ENCODE measurements around the gene RASSF5. TPM values are rescaled to one million over a fixed set of nuclear protein-coding genes. Genes with fewer than 3 reads are reported as not detected.
A peak's percentile ranks its signal among the peaks of the same experiment; 100 is the strongest.

The RASSF5 gene
- total and polyA plus RNA-seq, 2 of the 13 experiments (the other 11 are each of a cell fraction or from before 2014, with no cell fraction given), result 0.18 to 0.40 TPM

GRCh38 chr1:206612129-206612876 is 105.0 kb downstream of the RASSF5 start, which contains the start of gene EIF2D (continued):
- TF ChIP-seq MIXL1 (CRISPR knock-in tag; IDR thresholded peaks at IDR 0.05) (peak; percentile 89), ZNF839 (CRISPR knock-in tag; IDR thresholded peaks at IDR 0.05; ENCODE audit: borderline replicate concordance) (peak; percentile 77; the same call in 1 of the 2 replicates), NR3C1 (CRISPR knock-in tag; IDR thresholded peaks at IDR 0.05) (no peak), THAP7 (CRISPR knock-in tag; IDR thresholded peaks at IDR 0.05) (peak; percentile 93), KAT2B (IDR thresholded peaks at IDR 0.05; ENCODE audit: borderline replicate concordance, low read depth, low read length) (no peak), LCORL (IDR thresholded peaks at IDR 0.05) (peak; percentile 90), LCORL (CRISPR knock-in tag; IDR thresholded peaks at IDR 0.05) (peak; percentile 87), ZFP91 (CRISPR knock-in tag; IDR thresholded peaks at IDR 0.05; ENCODE audit: borderline replicate concordance) (peak; percentile 97), ZFP62 (CRISPR knock-in tag; IDR thresholded peaks at IDR 0.05) (no peak), ZSCAN22 (CRISPR knock-in tag; IDR thresholded peaks at IDR 0.05) (0 out of 2 replicates have a peak, but pooled peaks have one; percentile 44), RFXANK (CRISPR knock-in tag; IDR thresholded peaks at IDR 0.05) (no peak), RFX1 (IDR thresholded peaks at IDR 0.05) (no peak), CREM (IDR thresholded peaks at IDR 0.05) (no peak; the same call in 1 of the 2 replicates), CREM (CRISPR knock-in tag; IDR thresholded peaks at IDR 0.05) (no peak), CSRNP1 (CRISPR knock-in tag; IDR thresholded peaks at IDR 0.05) (peak; percentile 79), IKZF1 (IDR thresholded peaks at IDR 0.05) (no peak), POLR2AphosphoS5 (IDR thresholded peaks at IDR 0.05; ENCODE audit: low read depth, low read length) (peak; percentile 76)
- TF ChIP-seq, protein P1, sequence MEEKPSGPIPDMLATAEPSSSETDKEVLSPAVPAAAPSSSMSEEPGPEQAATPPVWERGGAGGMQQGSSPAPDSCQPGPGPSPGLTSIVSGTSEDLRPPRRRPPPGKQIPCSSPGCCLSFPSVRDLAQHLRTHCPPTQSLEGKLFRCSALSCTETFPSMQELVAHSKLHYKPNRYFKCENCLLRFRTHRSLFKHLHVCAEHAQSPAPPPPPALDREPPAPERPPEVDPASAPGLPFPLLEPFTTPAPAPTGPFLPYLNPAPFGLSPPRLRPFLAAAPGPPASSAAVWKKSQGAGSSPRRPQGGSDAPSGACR (CRISPR knock-in tag; IDR thresholded peaks at IDR 0.05), result peak; percentile 97
- TF ChIP-seq, protein P2, sequence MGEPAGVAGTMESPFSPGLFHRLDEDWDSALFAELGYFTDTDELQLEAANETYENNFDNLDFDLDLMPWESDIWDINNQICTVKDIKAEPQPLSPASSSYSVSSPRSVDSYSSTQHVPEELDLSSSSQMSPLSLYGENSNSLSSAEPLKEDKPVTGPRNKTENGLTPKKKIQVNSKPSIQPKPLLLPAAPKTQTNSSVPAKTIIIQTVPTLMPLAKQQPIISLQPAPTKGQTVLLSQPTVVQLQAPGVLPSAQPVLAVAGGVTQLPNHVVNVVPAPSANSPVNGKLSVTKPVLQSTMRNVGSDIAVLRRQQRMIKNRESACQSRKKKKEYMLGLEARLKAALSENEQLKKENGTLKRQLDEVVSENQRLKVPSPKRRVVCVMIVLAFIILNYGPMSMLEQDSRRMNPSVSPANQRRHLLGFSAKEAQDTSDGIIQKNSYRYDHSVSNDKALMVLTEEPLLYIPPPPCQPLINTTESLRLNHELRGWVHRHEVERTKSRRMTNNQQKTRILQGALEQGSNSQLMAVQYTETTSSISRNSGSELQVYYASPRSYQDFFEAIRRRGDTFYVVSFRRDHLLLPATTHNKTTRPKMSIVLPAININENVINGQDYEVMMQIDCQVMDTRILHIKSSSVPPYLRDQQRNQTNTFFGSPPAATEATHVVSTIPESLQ (CRISPR knock-in tag; conservative IDR thresholded peaks at IDR 0.05), result peak; percentile 85; the same call in 1 of the 2 replicates
- TF ChIP-seq, protein P3, sequence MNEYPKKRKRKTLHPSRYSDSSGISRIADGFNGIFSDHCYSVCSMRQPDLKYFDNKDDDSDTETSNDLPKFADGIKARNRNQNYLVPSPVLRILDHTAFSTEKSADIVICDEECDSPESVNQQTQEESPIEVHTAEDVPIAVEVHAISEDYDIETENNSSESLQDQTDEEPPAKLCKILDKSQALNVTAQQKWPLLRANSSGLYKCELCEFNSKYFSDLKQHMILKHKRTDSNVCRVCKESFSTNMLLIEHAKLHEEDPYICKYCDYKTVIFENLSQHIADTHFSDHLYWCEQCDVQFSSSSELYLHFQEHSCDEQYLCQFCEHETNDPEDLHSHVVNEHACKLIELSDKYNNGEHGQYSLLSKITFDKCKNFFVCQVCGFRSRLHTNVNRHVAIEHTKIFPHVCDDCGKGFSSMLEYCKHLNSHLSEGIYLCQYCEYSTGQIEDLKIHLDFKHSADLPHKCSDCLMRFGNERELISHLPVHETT (CRISPR knock-in tag; conservative IDR thresholded peaks at IDR 0.05), result peak; percentile 95
- TF ChIP-seq, protein P4, sequence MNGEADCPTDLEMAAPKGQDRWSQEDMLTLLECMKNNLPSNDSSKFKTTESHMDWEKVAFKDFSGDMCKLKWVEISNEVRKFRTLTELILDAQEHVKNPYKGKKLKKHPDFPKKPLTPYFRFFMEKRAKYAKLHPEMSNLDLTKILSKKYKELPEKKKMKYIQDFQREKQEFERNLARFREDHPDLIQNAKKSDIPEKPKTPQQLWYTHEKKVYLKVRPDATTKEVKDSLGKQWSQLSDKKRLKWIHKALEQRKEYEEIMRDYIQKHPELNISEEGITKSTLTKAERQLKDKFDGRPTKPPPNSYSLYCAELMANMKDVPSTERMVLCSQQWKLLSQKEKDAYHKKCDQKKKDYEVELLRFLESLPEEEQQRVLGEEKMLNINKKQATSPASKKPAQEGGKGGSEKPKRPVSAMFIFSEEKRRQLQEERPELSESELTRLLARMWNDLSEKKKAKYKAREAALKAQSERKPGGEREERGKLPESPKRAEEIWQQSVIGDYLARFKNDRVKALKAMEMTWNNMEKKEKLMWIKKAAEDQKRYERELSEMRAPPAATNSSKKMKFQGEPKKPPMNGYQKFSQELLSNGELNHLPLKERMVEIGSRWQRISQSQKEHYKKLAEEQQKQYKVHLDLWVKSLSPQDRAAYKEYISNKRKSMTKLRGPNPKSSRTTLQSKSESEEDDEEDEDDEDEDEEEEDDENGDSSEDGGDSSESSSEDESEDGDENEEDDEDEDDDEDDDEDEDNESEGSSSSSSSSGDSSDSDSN (CRISPR knock-in tag; IDR thresholded peaks at IDR 0.05), result peak; percentile 99
